COLO829 (cell line): ENCODE data around the gene KCNMB1.

Experiments used
- DNase-seq: peaks from one replicate; pipeline ENCODE4 v3.0.0; 2012; ENCODE audit warnings: low spot score

KCNMB1 gene

DNA sequence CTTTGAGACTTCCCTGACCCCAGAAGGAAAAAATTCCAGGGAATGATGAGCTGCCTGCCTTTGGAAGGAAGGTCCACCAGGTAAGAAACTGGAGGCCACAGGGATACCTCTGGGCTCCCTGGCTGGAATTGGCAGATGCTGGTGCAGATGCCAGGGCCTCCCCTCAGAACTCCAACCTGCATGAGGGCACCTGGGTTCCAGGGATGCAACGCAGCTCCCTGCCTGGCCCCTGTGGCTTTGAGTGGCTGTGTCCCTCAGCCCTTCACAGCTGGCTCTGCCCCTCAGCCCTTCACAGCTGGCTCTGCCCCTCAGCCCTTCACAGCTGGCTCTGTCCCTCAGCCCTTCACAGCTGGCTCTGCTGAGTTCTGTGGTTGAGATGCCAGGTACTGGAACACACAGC, 13.9 kb downstream of the KCNMB1 start:
- no peak for DNase-seq

DNA sequence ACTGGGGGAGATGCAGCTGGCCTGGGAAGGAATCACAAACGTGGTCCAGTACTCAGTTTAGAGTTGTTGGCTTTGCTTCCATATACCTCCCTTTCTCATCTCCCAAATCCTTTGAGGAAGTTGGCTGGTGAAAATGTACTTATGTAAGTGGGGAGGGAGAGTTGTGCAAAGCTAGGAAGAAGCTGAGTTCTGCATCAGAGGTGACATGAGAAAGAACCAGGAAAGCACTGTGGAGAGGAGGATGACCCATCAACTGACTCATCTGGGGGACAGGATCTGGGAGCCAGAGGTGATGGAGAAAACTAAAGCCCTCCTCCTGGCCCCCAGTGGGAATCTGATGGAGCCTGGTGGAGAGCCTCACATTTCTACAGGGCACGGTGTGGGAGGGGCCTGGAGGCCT, 16.2 kb downstream of the KCNMB1 start:
- DNase-seq: no peak

DNA sequence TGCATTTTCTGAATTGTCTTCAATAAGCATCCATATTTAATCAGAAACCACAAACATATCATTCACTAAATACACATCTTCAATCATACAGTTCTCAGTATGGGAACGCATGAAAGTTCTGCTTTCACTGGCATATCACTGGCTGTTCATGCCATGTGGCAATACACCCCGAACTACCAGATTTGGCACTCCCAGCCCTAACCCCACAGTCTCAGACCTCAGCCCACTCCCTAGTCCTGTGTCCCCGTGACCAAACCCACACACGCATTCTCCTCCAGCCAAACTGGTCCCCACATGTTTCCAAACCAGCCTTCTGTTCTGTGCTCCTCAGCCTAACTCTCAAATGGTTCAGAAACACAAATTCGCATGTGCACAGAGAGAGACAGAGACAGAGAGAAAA, 20.6 kb downstream of the KCNMB1 start:
- no peak for DNase-seq

DNA sequence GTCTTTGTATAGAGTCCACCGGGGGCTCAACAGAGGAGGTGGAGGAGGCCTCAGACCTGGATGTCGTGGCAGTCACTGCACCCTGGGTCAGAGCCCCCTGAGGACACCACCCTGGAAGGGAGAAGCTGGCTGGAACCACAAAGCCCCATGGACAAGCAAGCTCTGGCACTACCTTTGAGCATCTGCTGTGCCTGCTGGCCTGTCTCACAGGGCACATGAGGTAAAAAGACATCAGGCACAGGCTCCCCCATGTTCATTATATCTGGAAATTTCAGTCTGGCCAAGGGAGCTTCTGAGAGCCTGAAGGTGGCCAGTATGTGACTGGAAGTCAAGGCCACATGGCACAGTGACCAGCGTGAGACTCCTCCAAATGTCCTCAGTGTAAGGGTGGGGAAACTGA, 22.9 kb downstream of the KCNMB1 start:
- DNase-seq: no peak

DNA sequence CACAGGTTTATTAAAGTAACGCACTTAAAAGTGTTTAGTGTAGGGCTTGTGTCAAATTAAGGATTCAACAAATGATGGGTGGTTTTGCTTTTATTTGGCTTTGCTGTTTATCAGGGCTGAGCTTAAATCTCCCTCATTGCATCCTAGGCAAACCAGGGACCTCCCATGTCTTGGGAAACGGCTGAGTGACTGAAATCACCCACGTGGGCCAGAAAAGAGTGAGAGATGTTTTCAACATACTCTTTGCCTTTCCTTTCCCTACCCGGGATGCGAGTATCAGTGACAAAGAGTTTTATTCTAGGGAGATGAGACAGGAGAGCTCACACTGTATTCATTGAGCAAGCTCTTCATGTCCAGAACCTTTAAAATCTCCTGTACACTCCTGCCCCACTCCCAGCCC, 23.3 kb downstream of the KCNMB1 start:
- DNase-seq: no peak

DNA sequence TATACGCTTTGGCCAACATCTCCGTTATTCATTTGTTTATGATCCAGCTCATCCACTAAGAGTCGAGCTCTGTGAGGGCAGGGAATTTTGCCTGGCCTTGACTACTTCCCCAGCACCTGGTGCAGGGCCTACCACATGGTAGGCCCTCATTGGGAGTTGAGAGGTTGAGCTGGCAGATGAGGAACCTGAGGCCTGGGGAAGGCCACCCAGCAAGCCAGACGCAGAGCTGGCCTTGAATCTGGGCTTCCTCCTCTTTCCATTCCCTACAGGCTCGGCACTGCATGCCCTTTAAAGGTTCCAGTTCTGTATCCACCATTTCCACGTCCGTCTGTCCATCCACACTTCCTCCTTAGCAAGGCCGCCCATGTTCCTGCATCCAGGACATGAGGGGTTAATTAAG, 24.2 kb downstream of the KCNMB1 start:
- DNase-seq: no peak

DNA sequence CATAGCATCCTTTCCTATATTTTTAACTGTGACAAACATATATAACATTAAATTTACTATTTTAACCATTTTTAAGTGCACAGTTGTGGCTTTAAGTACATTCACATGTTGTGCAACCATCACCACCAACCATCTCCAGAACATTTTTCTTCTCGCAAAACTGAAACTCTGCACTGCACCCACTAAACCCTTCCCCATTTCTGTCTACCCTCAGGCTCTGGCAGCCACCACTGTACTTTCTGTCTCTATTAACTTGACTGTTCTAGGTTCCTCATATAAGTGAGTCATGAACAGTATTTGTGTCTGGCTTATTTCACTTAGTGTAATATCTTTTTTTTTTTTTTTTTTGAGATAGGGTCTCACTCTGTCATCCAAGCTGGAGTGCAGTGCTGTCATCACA, 25.5 kb downstream of the KCNMB1 start:
- no peak for DNase-seq

DNA sequence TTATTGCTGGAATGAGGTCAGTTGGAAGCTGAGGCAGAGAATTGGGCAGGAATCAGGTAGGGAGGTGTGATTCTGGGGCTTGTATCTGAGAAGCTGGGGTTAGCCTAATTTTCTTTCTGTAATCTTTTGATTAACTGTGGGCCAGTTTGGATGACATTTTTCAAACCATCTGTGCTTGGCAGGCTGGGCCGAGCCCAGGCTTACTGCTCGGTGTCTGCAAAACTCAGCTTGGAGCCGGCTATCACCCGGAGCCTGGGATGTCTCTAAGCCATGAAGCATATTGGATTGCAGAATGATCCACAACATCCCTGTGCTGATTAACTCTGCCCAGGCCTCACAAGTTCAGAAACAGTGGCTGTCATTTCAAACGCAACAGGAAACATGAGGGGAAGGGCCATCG, 26.5 kb downstream of the KCNMB1 start:
- no peak for DNase-seq

DNA sequence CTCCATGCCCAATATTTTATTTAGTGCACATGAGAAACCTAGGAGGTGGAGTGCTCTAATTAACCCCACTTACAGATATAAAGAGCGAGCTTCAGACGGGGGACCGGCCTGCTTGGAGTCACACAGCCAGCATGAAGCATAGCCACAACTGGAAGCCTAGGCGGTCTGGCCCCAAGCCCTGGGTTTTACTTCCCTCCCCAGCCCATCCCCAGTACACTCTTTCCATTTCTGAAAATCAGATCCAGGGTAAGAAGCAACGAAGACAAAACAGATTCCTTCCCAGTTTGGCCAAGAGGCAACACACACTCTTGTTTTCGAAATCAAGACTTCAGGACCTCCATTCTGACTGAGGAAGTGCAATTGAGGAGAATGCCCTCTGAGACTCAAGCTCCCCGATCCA, 27.1 kb downstream of the KCNMB1 start:
- DNase-seq: no peak

DNA sequence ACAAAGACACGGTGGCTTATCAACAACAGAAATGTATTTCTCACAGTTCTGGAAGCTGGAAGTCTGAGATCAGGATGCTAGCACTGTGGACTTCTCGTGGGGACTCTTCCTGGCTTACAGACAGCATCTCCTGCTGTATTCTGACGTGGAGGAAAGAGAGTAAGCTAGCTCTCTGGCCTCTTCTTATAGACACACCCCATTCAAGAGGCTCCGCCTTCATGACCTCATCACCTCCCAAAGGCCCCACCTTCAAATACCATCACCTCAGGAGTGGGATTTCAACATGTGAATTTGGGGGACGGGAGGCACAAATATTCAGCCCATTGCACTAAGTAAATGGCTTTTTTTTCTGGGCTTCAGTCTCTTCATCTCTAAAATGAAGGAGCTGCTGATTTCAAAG, 27.6 kb downstream of the KCNMB1 start:
- no peak for DNase-seq

DNA sequence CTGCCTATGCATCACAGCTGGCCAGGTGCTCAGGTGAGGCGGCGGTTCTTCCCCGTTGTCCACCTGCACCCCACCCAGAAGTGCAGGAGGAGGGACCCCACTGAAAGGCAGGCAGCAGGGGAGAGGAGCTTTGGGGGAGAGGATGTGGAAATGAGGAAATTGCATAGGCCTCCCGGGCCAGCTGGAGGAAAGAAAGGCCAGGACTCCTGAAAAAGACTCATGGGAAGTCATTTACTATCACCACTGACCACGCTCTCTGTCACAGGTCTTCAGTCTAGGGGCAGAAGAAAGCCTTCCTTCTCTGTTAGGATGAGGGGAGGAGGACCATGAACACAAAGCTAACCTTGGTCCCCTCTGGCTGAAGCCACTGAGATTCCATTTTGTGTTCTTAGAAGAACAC, 28.1 kb downstream of the KCNMB1 start:
- DNase-seq: no peak

DNA sequence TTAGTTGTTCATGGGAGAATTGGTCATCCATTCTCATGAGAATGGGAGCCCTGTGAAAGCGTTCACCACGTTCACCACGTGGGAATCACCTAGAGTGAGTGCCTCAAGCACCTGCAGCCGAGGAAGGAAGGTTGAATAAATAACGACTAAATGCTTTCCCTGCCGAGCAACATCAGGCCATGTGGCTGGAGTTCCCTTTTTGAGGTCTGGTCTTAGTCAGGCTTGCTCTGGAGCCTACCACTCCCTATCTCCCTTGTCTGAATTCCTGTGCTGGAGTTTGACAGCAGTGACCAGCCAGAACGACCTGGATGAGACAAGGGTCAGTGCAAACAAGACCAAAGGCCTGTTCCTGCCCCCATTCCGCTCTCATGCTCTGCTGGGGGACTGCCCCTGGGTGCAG, 28.5 kb downstream of the KCNMB1 start:
- no peak for DNase-seq

DNA sequence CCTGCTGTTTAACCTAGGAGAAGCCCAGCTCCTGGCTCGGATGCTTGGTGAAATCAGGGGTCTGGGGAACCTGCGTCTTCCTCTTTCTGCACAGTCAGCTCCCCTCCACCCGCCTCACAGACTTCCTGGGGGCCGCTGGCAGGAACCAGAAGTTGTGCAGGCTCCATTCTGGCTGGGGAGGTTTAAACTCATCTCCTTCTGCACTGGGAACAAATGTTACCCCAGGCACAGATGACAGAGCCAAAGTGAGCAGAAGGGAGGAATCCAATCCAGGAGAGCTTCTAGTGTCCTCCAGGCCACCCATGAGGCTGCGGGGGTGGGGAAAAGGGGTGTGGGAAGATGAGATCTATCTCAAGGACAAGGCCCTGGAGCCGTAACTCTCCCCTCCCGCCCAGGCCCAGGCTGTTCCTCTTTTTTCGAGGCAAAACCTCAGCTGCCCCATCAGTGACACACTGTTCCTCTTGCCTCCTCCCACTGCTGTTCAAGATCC, 31.2 kb downstream of the KCNMB1 start:
- DNase-seq: no peak

DNA sequence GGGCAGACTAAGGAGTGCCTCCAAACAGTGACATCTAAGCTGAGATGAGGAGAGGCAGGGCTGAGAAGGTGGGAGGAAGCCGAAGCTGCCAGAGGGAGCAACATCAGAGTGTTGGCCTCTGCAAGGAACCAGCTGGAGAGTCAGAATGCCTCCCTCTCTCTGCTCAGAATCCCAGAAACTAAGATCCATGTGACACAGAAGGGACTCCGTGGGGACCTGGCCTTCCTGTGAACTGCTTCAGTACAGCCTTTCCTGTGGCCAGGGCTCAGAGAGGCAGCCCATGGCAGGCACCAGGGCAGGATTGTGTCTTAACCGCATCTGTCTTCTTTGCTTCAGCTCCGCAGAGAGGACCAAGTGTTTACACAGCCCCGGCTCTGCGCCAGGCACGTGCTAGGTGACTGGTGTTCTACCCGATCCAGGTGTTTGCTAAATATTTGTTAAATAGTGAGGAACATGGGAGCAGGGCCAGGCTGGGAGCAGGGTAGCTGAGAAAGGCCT, 33.5 kb downstream of the KCNMB1 start:
- no peak for DNase-seq

DNA sequence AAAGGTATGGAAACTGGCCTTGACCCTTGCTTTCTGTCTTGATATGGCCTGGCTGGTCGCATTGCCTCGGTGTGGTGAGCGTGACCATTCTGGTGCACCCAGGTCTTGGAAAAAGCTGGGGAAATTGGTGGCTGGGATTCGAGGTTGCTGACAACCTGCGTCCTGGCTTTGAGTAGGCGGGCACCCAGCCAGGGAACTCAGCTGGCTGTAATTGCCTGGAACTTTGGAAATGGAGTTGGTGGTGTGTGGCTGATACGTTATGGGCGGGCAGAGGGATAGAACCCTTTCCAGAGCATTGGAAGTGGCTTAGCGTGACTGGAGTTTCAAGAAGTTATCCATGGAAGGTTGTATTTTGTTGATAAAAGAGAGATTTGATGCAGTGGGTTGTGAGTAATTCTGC, 35.2 kb downstream of the KCNMB1 start:
- DNase-seq: no peak

DNA sequence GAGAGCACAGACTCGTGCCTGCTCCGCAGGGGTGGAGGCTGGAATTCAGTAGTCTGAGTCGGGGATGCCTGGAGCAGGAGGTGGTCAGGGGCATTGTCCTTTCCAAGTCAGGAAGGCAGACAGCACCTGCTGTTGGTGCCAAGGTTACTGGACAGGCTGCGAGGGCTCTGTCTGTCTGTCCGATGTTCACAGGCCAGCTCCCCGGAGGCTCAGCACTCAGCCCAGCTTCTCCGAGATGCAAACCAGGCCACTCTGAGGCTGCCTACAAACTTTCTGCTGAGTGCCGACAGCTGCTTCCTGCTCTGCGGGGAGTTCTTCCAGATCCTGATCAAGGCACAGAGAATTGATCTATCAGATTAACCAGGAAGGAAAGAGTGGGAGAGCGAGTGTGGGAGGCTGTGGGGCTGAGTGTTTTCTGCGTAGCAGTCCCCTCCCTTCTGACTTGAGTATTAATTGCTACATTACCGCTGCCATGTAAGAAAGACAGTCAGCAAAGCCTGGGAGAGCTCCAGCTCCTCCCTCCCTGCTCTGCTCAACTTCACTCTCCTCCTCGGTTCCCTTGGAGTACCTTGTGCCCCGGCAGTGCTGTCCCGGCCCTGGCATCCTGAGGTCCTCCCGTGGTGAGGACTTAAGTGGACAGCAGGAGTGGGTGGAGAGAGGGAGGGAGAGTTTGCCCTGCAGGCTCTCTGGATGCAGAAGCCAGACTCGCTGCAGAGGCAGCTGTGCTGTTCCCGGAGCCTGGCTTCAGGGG, 36.0 kb downstream of the KCNMB1 start:
- no peak for DNase-seq

DNA sequence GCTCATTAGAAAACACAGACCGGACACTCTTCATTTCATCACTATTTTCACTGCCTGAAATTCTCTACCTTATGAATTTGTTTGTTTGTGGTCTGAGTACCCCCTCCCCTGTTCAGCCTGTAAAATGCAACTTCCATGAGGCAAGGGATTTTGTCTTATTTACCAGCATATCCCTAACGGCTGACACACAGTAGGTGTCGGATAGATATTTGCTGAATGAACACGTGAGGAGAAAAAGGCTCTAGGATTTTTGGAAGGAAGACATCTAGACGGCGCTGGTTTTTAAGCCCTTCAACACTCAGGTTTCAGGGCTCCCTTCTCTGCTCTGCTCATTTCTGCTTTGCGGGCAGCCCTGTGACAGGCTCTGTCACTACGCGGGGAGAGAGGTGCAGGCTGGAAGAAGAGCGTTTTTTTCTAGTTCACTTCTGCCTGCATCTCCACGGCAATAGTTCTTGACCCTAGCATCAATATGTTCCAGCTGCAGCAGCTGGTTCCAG, 41.0 kb downstream of the KCNMB1 start:
- no peak for DNase-seq

DNA sequence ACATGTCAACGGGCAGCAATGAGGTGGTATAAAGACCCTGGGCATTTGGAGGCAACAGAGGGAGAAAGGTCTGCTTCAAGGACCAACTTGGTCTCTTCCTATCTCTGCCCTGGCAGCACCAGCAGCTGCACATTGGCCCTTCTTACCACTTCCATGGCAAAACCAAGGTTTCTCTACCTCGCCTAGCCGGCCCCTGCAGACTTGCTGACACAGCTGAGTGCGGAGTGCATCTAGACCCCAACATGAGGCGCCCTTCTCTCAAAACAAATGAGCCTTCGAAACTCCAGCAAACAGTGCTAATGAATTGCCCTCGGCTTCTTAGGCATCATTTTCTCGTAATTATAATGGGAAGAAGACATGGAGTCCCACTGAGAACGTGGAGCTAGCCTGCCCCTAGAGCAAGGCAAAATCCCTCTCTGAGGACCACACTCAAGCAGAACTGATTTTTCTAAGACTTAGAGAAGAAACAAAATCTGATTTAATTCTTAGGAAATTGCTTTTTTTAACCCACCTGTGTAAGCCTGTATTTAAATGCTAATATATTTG, 42.1 kb downstream of the KCNMB1 start:
- DNase-seq: no peak

DNA sequence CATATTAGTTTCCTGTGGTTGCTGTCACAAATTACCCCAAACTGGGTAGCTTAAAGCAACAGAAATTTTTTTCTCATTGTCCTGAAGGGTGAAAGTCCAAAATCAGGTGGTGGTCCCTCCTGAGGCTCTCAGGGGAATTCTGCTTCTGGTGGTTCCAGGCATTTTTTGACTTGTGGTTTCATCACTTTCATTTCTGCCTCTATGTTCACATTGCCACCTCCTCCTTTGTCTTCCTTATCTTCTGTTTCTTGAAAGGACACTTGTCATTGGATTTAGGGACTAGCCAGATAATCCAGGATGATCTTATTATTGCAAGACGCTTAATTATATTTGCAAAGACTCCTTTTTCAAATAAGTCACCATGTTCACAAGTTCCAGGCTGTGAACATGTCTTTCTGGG, 43.2 kb downstream of the KCNMB1 start:
- DNase-seq: no peak

DNA sequence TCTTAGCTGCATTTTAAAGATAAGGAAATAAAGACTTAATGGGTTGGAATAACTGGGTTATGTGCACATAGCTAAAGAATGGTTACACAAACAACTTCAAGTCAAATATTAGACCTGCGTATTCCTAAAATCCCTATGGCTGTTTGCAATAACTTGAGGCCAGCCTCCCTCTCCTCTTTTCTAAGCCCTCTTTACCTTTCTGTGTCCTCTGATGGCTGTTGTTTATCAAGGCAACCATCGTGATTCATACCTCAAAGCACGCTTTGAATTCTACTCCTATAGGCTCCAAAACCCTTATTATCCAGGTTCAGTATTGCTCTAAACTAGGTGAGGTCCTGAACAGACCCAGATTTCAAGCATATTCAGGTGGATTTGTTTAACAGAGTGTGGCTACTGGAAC, 46.0 kb downstream of the KCNMB1 start:
- no peak for DNase-seq

DNA sequence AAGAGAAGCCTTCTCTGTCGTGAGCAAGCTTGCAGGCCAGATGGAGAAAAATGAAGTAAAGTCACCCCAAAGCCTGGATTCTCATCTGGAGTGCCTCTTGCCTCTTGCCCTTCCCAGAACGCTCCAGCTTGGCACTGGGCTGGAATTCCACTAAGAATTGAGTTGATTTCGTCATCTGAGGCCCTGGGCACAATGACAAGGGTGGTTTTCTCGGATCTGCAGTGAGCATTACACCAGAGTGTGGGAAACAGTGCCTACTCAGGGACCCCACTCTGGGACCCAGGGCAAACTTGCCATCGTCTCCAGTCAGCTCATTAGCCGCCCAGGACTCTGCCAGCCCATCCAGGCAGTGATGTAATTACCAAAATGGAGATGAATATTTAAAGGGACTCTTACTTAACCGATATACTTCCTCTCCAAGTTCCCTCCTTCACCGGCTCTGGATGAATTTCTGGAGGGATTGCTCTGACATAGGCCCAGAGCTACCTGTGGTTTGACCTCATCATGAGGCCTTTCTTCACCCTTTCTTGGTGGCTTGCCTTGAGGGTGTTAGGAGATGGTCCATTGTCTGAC, 46.9 kb downstream of the KCNMB1 start:
- no peak for DNase-seq

DNA sequence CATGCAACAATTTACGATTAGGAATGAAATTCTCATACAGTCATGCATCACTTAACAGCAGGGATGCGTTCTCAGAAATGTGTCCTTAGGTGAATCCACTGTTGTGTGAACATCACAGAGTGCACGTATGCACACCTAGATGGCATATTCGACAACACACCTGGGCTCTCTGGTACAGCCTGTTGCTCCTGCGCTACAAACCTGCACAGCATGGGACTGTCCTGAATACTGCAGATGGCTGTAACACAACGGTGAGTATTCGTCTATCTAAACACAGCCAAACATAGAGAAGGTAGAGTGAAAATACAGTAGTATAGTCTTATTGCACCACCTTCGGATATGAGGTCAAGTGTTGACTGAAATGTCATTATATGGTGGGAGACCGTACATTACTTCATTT, 47.6 kb downstream of the KCNMB1 start:
- DNase-seq: no peak

DNA sequence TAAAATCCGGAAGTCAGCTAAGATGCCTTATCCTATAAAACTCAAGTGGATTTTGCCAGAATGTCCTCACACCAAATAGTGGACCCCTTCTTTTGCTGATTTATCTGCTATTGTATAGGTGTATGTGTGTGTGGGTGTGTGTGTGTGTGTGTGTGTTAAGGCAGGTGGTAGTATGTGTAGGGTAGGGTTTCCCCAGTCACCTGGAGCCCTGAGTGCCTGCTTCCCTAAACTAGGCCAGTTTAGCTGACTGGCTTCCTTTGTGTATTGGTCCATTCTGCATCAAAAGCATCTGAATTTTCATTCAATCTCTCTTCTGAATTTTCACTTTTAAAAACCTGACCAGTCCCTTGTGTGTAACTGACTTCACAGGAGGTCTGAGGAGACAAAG, 49.4 kb downstream of the KCNMB1 start:
- DNase-seq: no peak
